Activated T-helper 9 cell treated with anti-CD3 and anti-CD28 coated beads, Interleukin-2, amount 50 U/mL, for 16 hours (primary cell): ENCODE results near the gene SDF4.

Experiments
- DNase-seq: peaks from one replicate; pipeline ENCODE4 v3.0.0-alpha.2; 2020; ENCODE audit warnings: low read depth

Gene SDF4, protein sequence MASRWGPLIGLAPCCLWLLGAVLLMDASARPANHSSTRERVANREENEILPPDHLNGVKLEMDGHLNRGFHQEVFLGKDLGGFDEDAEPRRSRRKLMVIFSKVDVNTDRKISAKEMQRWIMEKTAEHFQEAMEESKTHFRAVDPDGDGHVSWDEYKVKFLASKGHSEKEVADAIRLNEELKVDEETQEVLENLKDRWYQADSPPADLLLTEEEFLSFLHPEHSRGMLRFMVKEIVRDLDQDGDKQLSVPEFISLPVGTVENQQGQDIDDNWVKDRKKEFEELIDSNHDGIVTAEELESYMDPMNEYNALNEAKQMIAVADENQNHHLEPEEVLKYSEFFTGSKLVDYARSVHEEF

DNA sequence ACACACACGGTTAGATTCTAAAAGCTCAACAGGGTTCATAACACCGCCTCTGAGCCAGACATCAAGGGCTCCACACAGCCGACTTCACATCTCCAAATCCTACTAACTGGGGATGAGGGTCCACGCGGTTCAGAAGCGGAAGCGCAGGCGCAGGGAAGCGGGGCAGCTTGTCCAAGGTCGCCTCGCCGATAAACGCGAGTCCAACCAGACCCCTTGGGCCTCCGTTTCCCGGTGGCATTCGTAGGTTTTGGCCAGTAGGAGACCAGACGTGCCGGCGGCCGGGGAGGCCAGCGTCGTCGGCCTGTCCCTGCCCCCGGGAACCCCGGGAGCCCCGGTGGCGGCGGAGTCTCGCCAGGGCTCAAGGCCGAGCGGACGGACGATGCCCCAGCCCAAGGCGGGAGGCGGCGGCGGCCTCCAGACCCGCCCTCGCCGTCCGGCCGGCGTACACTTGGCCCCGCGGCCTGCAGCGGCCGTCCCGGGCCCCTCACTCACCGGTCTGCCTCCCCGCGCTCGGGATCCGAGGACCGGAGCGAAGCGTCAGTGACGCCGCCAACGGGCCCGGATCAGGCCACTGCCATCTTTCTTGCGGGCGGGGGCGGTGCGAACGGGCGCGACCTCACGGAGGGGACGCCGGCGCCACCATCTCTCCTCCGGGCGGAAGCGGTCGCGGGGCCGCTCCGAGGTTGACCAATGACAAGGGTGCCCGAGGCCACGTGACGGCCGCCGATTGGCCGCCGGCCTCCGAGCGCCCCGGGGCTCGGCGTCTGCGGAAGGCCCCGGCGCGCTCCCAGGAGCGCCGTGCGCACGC, at the start of gene SDF4:
TSS of gene SDF4 (minus strand) at position 602 of the 808 bp plus-strand sequence. CDS start 3,229 bp downstream, outside the sequence.
- DNase-seq, result peak; percentile 95

GRCh38 chr1:1280782-1281481, 49.1 kb upstream of the SDF4 start:
- DNase-seq, result no peak

GRCh38 chr1:1279028-1279427, 47.2 kb upstream of the SDF4 start:
- no peak for DNase-seq

DNA sequence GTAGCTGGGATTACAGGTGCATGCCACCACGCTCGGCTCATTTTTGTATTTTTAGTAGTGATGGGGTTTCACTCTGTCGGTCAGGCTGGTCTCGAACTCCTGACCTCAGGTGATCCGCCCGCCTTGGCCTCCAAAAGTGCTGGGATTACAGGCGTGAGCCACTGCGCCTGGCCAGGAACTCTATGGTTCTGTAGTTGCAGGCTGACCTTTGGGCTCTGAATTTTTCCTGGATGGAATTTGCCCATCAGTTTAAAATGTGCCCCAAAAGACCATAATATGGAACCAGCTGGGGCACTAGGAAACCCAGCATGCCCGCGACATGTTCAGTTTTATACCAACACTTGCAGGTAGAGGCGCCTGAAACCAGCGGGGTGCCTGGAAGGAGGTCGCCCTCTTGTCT, 46.8 kb upstream of the SDF4 start:
- DNase-seq, result no peak

- no peak for DNase-seq
Observed at GRCh38 chr1:1275836-1276235, 44.0 kb upstream of the SDF4 start.

GRCh38 chr1:1274931-1275431, 43.2 kb upstream of the SDF4 start:
- DNase-seq, result no peak

GRCh38 chr1:1274299-1274930, 42.6 kb upstream of the SDF4 start:
- no peak for DNase-seq

DNA sequence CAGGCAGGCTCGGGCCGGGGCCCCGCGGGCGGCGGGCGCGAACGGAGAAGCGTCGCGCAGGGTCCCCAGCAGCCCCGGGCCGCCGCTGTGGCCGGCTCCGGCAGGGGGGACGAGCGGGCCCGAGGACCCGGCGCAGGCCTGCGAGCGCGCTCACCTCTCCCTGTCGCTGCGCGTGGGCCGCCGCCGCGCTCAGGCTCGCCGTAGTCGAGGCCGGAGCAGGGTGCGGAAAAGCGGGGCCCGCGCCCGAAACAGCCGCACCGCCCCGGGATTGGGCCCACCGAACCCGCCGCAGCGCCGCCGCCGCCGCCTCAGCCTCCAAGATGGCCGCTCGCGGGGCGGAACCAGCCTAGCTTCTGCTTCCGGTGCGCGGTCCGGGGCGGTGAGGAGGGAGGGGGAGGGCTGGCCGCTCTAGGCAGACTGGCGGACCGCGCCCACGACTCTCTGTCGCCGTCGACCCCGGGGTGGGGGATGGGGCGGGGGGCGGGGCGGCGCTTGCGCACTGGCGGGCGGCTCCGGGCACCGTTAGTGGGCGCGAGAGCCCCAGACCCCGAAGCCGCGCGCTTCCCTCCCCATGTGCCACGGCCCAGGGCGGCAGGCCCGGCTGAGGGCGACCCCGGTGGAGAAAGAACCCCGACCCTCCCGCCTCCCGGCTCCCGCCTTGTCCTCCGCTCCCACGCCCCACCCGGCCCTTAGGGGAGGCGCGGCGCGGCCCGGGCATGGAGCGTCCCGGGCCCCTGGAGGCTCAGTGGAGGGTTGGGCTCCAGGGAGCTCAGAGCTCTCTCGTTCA, 41.9 kb upstream of the SDF4 start, which contains the start of gene UBE2J2:
TSS of gene UBE2J2 (minus strand) at position 343 of the 787 bp plus-strand sequence. CDS start 5,862 bp downstream, outside the sequence.
- DNase-seq, result peak; percentile 91

GRCh38 chr1:1273209-1273511, 41.4 kb upstream of the SDF4 start:
- no peak for DNase-seq

GRCh38 chr1:1272341-1273208, 40.8 kb upstream of the SDF4 start:
- no peak for DNase-seq

- no peak for DNase-seq
Observed at GRCh38 chr1:1270813-1271212, 39.0 kb upstream of the SDF4 start.

GRCh38 chr1:1268284-1268682, 36.5 kb upstream of the SDF4 start:
- no peak for DNase-seq

DNA sequence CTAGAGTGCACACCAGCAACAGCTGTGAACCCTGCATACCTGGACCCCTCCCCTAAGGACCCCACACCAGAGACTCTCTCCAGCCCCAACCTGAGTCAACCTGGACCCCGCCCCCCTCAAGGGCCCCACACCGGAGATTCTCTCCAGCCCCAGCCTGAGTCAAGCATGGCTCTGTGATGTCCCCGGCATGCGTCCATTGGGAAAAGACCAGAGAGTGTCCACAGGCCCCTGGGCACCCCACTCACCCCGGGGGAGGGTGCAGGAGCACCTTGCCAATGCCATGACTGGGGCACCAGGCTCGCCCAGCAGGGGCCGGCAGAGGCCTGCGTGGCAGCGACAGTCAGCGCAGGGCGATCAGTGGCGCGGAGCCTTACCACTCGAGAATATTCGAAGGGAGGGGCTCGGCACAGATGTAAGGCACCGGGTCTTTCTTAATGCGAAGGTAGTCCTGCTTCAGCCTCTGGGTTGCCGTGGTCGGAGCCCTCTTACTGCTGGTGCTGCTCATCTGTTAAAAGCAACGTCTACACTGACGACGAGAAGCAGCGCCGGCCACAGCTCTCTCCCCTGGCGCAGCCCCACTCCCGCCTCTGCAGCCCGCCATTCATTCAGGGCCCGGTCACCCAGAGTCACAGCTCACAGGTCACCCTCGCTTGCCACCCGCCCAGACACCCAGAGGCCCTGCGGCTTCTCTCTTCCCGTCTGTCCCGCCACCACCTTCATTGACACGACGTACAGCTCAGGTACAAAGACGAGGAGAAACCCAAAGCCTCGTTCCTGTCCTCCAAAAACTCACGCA, 35.9 kb upstream of the SDF4 start:
- no peak for DNase-seq

DNA sequence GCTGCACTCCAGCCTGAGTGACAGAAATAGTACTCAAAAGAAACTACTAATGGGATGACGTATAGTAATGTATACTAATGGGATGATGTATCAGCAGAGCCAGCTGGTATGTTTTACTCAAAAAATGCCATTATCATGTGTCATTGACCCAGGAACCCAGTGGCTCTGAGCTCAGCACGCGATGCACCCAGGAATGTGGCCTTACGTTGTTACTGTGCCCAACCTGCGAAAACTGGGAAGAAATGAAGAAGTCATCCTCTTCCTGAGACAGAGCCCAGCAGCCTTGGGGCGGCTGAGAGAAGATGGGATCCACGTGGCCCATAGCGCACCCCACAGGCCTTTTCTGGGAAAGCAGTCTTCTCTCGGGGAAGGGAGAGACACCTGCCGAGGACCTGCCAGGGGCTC, 33.1 kb upstream of the SDF4 start:
- DNase-seq, result no peak

GRCh38 chr1:1264026-1264425, 32.2 kb upstream of the SDF4 start:
- no peak for DNase-seq

DNA sequence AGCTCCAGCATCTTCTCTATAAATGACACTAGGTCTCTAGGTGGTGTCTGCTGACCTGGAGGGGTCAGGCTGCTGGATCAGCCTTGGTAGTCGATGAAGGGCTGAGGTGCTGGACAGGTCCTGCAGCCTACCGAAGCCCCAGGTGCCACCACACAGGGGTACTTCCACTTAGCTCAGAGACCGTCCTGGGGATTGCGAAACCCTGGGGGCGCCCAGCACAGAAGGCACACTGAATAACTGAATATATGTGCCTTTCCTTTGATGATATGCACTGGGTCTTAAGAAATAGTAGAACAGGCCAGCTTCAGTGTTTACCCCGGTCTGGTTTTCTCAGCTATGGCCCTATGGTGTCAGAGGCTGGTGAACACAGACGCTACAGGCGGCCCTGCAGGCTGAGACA, 31.0 kb upstream of the SDF4 start:
- DNase-seq, result no peak

GRCh38 chr1:1262071-1262470, 30.3 kb upstream of the SDF4 start:
- DNase-seq, result no peak

GRCh38 chr1:1260843-1261560, 29.2 kb upstream of the SDF4 start:
- DNase-seq, result no peak
